ENCODE data around the gene PGAP6.

Gene PGAP6

DNA sequence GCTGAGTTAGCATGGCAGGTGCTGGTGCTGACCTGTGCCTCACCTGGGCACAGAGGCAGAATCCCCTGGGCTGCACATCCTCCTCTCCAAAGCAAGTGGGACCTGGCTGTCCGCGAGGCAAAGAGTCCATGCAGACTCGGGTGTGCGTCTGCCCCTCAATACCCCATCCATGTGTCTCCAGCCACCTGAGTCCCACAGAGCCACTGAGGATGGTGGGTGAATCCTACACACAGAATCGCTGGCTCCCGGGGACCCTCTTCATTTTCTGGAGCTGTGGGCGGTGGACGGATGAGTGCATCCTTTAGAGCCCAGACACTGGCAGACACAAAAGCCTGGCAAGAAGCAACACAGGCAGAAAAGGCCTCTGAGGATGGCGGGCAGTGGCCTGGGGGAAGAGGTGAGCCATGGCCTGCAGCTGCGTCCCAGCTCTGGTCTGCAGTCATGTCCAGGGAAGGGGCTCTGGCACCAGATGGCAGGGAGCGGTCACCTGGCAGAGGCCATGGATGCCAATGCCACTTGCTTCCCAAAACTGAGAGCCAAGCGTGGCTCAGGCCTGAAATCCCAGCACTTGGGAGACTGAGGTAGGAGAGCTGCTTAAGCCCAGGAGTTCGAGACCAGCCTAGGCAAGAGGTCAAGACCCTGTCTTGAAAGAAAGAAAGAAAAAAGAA is 59.2 kb downstream of the PGAP6 start:
- no peak for DNase-seq

DNA sequence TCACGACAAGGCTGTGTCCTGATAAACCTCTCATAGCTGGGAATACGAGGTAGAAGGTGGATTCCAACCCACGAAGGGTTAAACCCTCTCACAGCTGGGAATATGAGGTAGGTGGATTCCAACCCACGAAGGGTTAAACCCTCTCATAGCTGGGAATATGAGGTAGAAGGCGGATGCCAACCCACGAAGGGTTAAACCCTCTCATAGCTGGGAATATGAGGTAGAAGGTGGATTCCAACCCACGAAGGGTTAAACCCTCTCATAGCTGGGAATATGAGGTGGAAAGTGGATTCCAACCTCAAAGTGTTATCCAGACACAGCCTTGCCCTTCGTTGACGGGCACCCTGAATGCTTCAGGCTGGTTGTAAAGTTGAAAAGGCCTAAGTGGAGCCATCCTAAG is 60.2 kb downstream of the PGAP6 start:
- no peak for DNase-seq

Data from activated CD4-positive, alpha-beta T cell treated with anti-CD3 and anti-CD28 coated beads, Interleukin-2, Interleukin-6, amounts not matched to agents 100 ng/mL and 50 ng/mL, durations not matched to agents 16 hours and 8 hours (primary cell).